Activated naive CD4-positive, alpha-beta T cell treated with anti-CD3 and anti-CD28 coated beads, Interleukin-2, amount 10 ng/mL, durations not matched to agents 7 days and 5 days (primary cell): ENCODE results near the gene GLT1D1.

ENCODE experiments used
- CTCF ChIA-PET: fragments of 350-600 bp; sonication (Branson Sonifier 250); formaldehyde crosslinking; loops from one replicate; lab custom pipeline; 2021; ENCODE audit warnings: antibody characterized with exemption; lab: Charles Lee
- DNase-seq: peaks from one replicate; pipeline ENCODE4 v3.0.0-alpha.2; 2020
- H3K27ac Mint-ChIP-seq: one replicate; pipeline ENCODE4 v1.8.0; 2021; ENCODE audit warnings: mild to moderate bottlenecking, moderate library complexity, mixed read lengths
- H3K27me3 Mint-ChIP-seq: one replicate; pipeline ENCODE4 v1.8.0; 2021; ENCODE audit warnings: mild to moderate bottlenecking, mixed read lengths
- H3K36me3 Mint-ChIP-seq: one replicate; pipeline ENCODE4 v1.8.0; 2021; ENCODE audit warnings: mixed read lengths
- H3K4me1 Mint-ChIP-seq: one replicate; pipeline ENCODE4 v1.8.0; 2021; ENCODE audit warnings: mixed read lengths
- H3K4me3 Mint-ChIP-seq: one replicate; pipeline ENCODE4 v1.8.0; 2021; ENCODE audit warnings: mild to moderate bottlenecking, moderate library complexity, mixed read lengths
- H3K9me3 Mint-ChIP-seq: one replicate; pipeline ENCODE4 v1.8.0; 2021; ENCODE audit warnings: mixed read lengths

GLT1D1 gene

DNA sequence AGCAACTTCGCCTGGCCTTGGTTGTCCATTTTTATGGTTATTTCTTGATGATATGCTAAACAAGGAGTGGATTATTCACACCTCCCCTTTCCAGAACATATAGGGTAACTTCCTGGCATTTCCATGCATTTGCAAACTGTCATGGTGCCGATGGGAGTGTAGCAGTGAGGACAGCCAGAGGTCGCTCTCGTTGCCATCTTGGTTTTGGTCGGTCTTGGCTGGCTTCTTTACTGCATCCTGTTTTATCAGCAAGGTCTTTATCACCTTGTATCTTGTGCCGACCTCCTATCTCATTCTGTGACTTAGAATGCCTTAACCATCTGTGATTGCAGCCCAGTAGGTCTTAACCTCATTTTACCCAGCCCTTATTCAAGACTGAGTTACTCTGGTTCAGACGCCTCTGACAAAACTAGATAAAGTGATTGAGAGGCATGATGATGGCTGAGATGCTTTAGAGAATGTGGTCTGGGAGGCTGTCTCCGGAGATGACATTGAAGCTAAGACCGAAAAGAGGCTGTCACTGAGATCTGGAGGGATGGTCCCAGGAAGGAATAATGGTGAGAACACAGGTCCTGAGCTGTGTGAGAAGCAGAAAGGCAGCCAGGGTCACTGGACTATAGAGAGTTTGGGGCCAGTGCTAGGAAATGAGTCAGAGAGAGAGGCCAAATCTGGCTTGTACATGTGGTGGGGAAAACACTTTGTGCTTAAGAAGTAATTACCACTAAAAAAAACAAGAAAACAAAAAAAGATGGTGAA is 2.9 kb downstream of the GLT1D1 start:
- H3K4me3 Mint-ChIP-seq, result no peak overlapping the region
- no peak overlapping the region for H3K27ac Mint-ChIP-seq
- no peaks in the 10 kb centered on the region for H3K9me3 Mint-ChIP-seq
- CTCF ChIA-PET, result no interaction called here
- H3K36me3 Mint-ChIP-seq, result no peaks in the 10 kb centered on the region
- H3K4me1 Mint-ChIP-seq, result no peaks in the 10 kb centered on the region
- DNase-seq, result no peak
- peaks cover 58% of the 10 kb centered on the region for H3K27me3 Mint-ChIP-seq

DNA sequence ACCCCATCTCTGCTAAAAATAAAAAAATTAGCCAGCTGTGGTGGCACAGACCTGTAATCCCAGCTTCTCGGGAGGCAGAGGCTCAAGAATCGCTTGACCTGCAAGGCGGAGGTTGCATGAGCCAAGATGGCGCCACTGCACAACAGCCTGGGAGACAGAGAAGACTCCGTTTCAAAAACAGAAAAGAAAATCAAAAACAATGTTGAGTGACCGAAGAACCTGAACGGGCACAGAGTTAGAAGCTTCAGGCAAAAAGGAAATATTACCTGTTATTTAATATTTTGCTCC is 3.5 kb downstream of the GLT1D1 start:
- H3K27me3 Mint-ChIP-seq, result peaks cover 55% of the 10 kb centered on the region

DNA sequence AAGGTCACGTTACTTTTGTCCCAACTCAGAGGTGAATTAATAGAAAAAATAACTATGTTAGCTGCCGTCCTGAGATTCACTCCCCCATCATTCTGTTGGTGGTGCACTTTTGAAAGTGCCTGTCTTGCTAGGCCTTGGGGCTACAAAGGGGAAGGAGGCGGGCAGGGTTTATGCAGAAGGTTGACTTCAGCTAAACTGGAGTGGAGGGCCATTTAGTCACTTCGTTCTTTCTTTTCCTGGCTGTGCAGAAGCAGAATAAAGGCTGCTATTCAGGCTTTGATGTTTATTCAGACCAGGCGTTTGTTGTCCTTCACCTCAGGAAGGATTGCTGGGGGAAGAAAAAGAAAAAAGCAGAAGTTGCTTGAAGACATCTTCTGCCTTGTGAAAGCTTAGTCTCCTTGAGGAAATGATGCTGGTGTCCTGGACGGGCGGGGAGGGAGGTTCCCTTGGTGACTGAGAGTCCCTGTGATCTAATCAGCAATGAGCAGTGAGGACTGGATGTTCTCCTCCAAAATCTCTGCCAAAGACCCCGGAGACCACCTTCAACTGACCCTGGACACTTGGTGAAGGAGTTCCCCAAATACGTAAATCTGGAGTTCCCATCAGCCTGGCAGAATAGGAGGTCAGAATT is 4.0 kb downstream of the GLT1D1 start:
- Mint-ChIP-seq H3K9me3 (no peaks in the 10 kb centered on the region), H3K36me3 (no peaks in the 10 kb centered on the region), H3K4me1 (no peaks in the 10 kb centered on the region), H3K27ac (no peak overlapping the region), H3K4me3 (no peak overlapping the region), H3K27me3 (peaks cover 50% of the 10 kb centered on the region)
- CTCF ChIA-PET, result no interaction called here
- DNase-seq, result no peak

More for the DNA sequence above, 3.5 kb downstream of the GLT1D1 start:
- CTCF ChIA-PET, result no interaction called here
- Mint-ChIP-seq H3K4me3 (no peak overlapping the region), H3K4me1 (no peaks in the 10 kb centered on the region), H3K9me3 (no peaks in the 10 kb centered on the region), H3K27ac (no peak overlapping the region), H3K36me3 (no peaks in the 10 kb centered on the region)
- no peak for DNase-seq

DNA sequence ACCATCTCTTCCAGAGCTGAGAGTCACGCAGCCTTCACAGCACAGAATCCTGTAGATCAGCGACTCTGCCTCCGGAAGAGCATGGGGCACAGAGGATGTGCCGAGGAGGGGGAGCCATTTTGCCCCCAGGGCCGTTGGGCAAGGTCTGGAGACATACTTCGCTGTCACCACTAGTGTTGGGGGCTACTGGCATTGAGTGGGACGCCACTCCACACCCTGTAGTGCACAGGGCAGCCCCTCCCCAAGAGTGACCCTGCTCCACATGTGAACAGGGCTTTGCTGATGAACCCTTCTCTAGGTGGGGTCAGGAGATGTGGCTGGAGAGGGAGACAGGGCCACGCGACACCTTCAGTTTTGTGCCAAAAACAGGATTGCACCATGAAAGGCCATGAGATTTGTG is 6.0 kb downstream of the GLT1D1 start:
- no peak for DNase-seq
- Mint-ChIP-seq H3K27ac (no peak overlapping the region), H3K36me3 (no peaks in the 10 kb centered on the region), H3K4me3 (no peak overlapping the region), H3K9me3 (no peaks in the 10 kb centered on the region), H3K4me1 (no peaks in the 10 kb centered on the region), H3K27me3 (peaks cover 33% of the 10 kb centered on the region)
- CTCF ChIA-PET, result no interaction called here

DNA sequence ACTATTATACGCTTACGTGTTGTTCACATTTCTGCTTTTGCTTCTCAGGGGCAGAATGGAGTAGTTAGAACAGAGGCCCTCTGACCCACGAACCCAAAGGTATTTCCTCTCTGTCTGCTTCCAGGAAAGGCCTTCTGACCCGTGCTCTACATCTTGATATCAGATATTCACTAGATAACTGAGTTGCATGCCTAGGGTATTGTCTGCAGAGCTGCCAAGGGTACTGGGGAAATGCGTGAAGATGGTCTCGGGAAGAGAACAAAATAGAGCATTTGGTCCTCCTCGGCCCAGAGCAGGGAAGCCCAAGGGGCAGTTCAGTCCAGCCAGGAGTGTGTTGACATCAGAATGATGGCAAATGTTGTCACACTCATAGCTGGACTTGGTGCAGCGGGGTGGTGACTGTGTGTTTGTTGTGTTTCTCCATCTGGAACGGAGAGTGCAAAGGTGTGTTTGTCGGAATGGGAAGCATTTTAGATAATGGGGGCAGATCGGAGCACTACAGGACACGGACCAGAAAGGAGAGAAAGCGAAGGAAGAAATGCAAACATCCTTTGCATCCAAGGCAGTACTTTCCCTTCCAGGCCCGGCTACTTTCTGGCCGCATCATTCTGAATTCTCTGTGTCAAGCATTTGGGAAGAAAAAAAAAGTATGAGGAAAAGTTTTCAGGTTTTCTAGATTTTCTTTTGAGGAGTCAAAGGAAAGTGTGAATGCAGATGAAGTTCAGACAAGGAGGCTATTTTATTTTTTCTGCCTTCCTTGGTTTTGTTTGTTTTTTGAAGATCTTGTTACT is 8.1 kb downstream of the GLT1D1 start:
- Mint-ChIP-seq H3K4me3 (no peak overlapping the region), H3K4me1 (no peaks in the 10 kb centered on the region), H3K27ac (no peak overlapping the region), H3K27me3 (peaks cover 12% of the 10 kb centered on the region), H3K9me3 (no peaks in the 10 kb centered on the region), H3K36me3 (no peaks in the 10 kb centered on the region)
- DNase-seq, result no peak
- CTCF ChIA-PET, result no interaction called here

DNA sequence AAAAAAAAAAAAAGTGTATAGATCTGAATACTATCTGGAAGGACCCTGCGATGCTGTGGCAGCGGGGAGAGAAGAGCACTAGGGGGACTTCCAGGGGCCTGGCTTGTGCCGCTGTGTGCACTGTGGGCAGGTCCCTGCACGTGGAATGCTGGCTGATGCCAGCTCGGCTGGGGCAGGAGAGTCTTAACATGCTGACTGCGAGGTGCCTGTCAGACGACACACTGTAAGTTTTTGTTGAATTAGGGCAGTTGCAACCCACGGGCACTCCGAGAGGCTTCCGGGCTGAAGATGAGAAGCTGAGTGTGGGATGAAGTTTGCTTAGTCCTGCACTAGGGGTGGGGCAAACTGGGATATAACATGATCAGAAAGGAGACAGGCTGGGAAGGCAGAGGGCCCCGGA is 10.7 kb downstream of the GLT1D1 start:
- CTCF ChIA-PET, result no interaction called here
- DNase-seq, result no peak

DNA sequence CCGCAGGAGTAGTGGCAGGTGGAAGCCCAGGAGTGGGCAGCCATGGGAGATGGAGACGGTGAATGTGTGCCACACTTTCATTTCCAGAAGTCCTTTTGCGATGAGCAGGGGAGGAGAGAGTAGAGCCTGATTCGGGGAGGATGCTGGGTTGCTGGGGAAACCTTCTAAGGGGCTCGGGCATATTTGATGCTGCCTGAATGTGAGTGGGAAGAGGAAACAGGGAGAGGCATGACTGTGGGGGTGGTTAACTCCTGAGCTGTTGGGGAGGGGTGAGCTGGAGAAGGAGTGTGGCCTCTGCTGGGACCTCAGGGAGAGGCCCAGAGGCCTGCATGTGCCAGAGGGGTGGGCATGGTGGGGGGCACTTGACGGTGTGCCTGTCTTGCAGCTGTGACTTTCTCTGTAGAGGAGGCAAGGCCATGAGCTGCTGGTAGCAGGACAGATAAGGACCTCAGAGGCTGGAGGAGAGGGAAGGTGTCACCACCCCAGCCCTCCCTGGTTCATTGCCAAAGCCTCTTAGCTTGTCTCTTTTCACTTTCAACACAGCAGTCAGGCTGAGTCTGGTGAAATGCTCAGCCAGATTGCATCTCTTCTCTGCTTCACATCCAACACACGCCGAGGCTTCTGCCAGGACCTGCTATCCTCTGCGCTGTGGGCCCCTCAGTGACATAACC is 11.4 kb downstream of the GLT1D1 start:
- H3K4me3 Mint-ChIP-seq, result no peak overlapping the region
- H3K36me3 Mint-ChIP-seq, result no peaks in the 10 kb centered on the region
- no peak for DNase-seq
- H3K27ac Mint-ChIP-seq, result no peak overlapping the region
- no peaks in the 10 kb centered on the region for H3K4me1 Mint-ChIP-seq
- CTCF ChIA-PET, result no interaction called here
- peaks cover 3% of the 10 kb centered on the region for H3K27me3 Mint-ChIP-seq
- no peaks in the 10 kb centered on the region for H3K9me3 Mint-ChIP-seq

More for the DNA sequence above, 10.7 kb downstream of the GLT1D1 start:
- Mint-ChIP-seq H3K9me3 (no peaks in the 10 kb centered on the region), H3K36me3 (no peaks in the 10 kb centered on the region), H3K4me1 (no peaks in the 10 kb centered on the region), H3K4me3 (no peak overlapping the region), H3K27me3 (peaks cover 3% of the 10 kb centered on the region), H3K27ac (no peak overlapping the region)

DNA sequence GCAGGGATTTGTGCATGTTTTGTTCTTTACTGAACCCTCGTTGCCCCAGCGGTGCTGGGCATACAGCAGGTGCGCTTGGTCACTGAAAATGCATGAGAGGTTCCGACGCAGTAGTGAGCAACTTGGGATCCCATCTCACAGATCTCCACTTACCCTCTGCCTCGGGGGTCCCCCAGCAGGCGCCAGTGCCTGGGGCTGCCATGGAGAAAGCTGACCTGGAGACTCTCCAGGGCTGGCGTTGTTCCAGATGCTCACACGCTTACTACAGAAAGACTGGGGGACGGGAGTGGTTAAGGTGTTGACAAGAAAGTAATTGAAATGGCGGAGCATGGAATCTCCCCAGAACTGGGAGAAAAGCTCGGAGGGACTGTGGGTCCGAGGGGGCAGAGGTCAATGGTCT is 14.2 kb downstream of the GLT1D1 start:
- no peak overlapping the region for H3K27ac Mint-ChIP-seq
- no peaks in the 10 kb centered on the region for H3K9me3 Mint-ChIP-seq
- H3K36me3 Mint-ChIP-seq, result no peaks in the 10 kb centered on the region
- no peak for DNase-seq
- CTCF ChIA-PET, result no interaction called here
- no peak overlapping the region for H3K4me3 Mint-ChIP-seq
- H3K27me3 Mint-ChIP-seq, result peaks cover 3% of the 10 kb centered on the region
- H3K4me1 Mint-ChIP-seq, result no peaks in the 10 kb centered on the region

DNA sequence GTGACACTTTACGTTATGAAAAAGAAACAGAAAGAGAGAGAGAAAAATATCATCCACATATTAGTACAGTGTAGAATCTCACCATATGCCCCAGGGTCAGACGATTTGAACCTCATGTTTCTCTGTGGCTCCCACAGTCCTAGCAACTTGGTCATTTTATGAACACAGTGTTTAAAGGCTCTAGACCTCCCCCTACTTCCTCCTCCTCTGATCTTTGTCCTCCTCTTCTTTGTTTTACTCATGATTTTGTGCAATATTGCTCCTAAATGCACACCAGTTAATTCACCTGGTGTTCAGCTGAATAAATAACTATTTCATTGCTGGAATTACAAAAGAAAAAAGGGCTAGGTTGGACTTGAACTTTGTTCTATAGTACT is 18.2 kb downstream of the GLT1D1 start:
- H3K4me1 Mint-ChIP-seq, result no peaks in the 10 kb centered on the region
- H3K9me3 Mint-ChIP-seq, result peaks cover 6% of the 10 kb centered on the region
- peaks cover 3% of the 10 kb centered on the region for H3K27me3 Mint-ChIP-seq
- no peak for DNase-seq
- no peak overlapping the region for H3K27ac Mint-ChIP-seq
- CTCF ChIA-PET, result no interaction called here
- no peaks in the 10 kb centered on the region for H3K36me3 Mint-ChIP-seq
- H3K4me3 Mint-ChIP-seq, result no peak overlapping the region

DNA sequence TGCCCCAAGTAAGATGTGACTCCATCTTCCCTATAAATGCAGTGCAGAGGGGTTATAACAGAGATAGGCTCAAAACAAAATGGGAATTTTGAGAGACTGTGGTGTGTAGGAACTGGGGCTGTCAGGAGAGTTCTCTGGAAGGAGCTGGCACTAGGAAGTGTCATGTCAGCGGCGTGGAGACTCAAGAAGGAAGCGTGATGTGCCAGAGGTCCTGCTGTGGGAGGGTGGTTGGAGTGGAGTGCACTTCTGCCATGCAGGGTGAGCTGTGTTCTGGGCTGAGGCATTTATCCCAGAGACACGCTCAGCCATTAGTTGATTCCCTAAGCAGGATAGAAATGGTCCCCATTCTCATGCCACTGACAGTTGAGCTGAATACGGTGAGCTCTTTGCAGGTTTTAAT is 19.0 kb downstream of the GLT1D1 start:
- no peaks in the 10 kb centered on the region for H3K4me1 Mint-ChIP-seq
- no peaks in the 10 kb centered on the region for H3K36me3 Mint-ChIP-seq
- no peak overlapping the region for H3K4me3 Mint-ChIP-seq
- peaks cover 3% of the 10 kb centered on the region for H3K27me3 Mint-ChIP-seq
- peaks cover 8% of the 10 kb centered on the region for H3K9me3 Mint-ChIP-seq
- H3K27ac Mint-ChIP-seq, result no peak overlapping the region
- CTCF ChIA-PET, result no interaction called here
- no peak for DNase-seq

DNA sequence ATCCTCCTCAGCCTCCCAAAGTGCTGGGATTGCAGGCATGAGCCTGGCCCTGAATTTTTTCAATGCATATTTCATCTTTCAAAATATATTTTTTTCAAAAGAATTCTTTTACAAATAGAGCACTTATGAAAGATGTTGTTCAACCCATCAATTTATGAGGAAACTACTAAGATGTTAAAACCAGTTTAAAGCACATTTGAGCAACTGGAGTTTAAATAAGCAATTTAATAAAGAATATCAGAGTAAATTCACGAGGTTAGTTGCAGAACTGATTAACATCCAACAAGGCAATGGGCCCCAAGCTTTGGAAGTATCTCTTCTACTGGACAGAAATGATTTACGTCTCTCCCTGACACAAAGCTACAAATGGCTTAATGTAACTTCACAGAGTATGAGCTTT is 23.3 kb downstream of the GLT1D1 start:
- Mint-ChIP-seq H3K27me3 (no peaks in the 10 kb centered on the region), H3K4me3 (no peak overlapping the region), H3K27ac (no peak overlapping the region), H3K4me1 (no peaks in the 10 kb centered on the region), H3K36me3 (no peaks in the 10 kb centered on the region), H3K9me3 (peaks cover 16% of the 10 kb centered on the region)
- DNase-seq, result no peak
- CTCF ChIA-PET, result no interaction called here

DNA sequence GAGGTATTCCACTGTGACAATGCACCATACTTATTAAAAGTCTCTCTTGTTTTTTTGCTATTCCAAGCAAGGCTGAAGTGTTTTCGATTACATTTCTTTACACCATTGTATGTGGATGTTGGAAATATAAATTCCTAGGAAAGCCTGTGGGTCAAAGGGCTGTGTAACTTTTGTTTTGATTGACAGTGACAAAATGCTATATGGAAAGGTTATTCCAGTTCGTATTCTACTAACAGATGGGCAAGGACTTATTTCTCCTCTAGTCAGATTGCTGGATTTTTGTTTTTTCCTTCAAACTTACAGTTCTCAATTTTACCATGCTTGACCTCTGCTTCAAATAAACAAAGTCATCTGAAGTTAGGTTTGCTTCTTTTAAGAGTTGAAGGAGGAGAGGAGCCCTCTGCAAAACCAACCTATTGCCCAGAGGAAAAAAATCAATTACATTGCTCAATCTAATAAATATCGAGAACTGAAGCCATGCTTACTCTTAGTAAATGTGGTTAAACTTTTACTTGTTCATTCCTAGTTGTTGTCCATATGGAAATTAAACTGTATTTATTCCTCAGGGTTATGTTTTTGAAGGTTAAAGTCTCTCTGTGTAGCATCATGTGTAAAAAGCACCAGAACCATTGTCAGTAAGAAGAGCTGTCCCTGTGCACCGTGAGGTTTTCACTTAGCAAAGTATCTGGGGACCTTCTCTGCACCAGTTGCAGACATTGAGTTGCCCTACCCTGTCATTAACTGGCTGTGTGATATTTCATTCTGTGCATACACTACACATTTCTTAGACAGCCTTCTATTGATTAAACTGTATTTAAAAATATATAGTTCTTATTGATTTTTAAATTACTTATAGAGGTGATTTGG is 26.9 kb downstream of the GLT1D1 start:
- no peak overlapping the region for H3K27ac Mint-ChIP-seq
- peaks cover 13% of the 10 kb centered on the region for H3K9me3 Mint-ChIP-seq
- no peaks in the 10 kb centered on the region for H3K27me3 Mint-ChIP-seq
- H3K4me3 Mint-ChIP-seq, result no peak overlapping the region
- CTCF ChIA-PET, result no interaction called here
- H3K36me3 Mint-ChIP-seq, result no peaks in the 10 kb centered on the region
- no peaks in the 10 kb centered on the region for H3K4me1 Mint-ChIP-seq
- no peak for DNase-seq

DNA sequence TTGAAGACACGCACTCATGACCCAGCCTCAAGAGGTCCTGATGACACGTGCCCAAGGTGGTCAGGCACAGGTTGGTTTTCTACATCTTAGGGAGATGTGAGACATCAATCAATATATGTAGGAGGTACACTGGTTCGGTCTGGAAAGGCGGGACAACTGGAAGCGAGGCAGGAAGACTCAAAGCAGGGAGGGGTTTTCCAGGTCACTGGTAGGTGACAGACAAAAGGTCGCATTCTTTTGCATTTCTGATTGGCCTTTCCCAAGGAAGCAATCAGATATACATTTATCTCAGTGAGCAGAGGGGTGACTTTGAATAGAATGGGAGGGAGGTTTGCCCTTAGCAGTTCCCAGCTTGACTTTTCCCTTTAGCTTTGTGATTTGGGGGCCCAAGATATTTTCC is 38.6 kb downstream of the GLT1D1 start:
- no peak overlapping the region for H3K27ac Mint-ChIP-seq
- no peak overlapping the region for H3K4me3 Mint-ChIP-seq
- no peaks in the 10 kb centered on the region for H3K4me1 Mint-ChIP-seq
- H3K36me3 Mint-ChIP-seq, result no peaks in the 10 kb centered on the region
- CTCF ChIA-PET, result no interaction called here
- peaks cover 1% of the 10 kb centered on the region for H3K9me3 Mint-ChIP-seq
- no peak for DNase-seq
- H3K27me3 Mint-ChIP-seq, result no peaks in the 10 kb centered on the region

DNA sequence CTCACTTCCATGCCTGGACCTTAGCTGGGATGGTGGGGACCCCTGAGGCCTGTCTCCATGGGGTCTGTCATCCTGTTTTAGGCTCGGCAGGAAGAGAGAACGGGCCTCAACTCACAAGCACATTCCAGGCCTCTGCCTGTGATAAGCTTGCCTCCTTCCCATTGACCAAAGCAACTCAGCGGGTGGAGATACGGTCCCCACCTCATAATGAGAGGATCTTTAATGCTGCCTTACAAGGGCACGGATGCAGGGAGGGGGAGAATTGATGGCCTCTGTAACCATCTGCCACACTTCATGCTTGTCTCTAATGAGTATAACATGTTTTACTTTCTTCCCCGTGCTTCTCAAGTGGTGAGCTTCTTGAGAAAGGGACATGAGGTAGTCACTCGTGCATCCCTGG is 50.0 kb downstream of the GLT1D1 start:
- DNase-seq, result no peak
- Mint-ChIP-seq H3K4me3 (no peak overlapping the region), H3K36me3 (no peaks in the 10 kb centered on the region), H3K27me3 (peaks cover 3% of the 10 kb centered on the region), H3K27ac (no peak overlapping the region), H3K4me1 (no peaks in the 10 kb centered on the region), H3K9me3 (no peaks in the 10 kb centered on the region)
- CTCF ChIA-PET, result no interaction called here
